Caco-2 (cell line): ENCODE measurements around the gene MRM3. TPM values are rescaled to one million over a fixed set of nuclear protein-coding genes. Genes with fewer than 3 reads are reported as not detected.

Experiments used
- BruUV-seq: library from RNA; stranded (reverse); fragments of 400-500 nt; replicated peaks from 2 replicates; lab custom pipeline; 2021; lab: Mats Ljungman, UMichigan
- CTCF ChIA-PET: fragments of 300-600 bp; sonication (Branson Sonifier 250); formaldehyde crosslinking; loops from one replicate; lab custom pipeline; 2022; ENCODE audit warnings: antibody characterized with exemption; lab: Charles Lee
- POLR2A ChIA-PET: fragments of 300-600 bp; sonication (Branson Sonifier 250); formaldehyde crosslinking; loops from one replicate; lab custom pipeline; 2022; ENCODE audit warnings: antibody characterized with exemption; lab: Charles Lee
- DNase-seq, 2 experiments: peaks; one replicate each; pipeline versions ENCODE4 v3.0.0 to v3.0.0-alpha.2; 2020 to 2022
- H3K27me3 ChIP-seq: replicated peaks from 2 replicates; pipeline ENCODE4 v1.6.0; 2011; ENCODE audit warnings: low read length; ENCODE audit not compliant: control insufficient read depth, insufficient read depth
- H3K36me3 ChIP-seq: 2 replicates; pipeline ENCODE4 v1.5.1; 2011; ENCODE audit warnings: low read length; ENCODE audit not compliant: control insufficient read depth, insufficient read depth
- H3K4me1 ChIP-seq: fragments of 250-450 bp; sonication (Bioruptor Pico); 2 replicates; pipeline ENCODE4 v1.5.1; 2020; ENCODE audit warnings: mild to moderate bottlenecking
- H3K4me3 ChIP-seq: 2 replicates; pipeline ENCODE4 v1.5.1; 2011; ENCODE audit warnings: low read depth, mild to moderate bottlenecking, control low read depth, low read length
- H3K9me3 ChIP-seq: fragments of 250-450 bp; sonication (Bioruptor Pico); 2 replicates; pipeline ENCODE4 v1.5.1; 2020; ENCODE audit warnings: mild to moderate bottlenecking, moderate library complexity
- H3K27ac Mint-ChIP-seq: one replicate; pipeline ENCODE4 v1.8.0; 2022; ENCODE audit warnings: mixed read lengths; ENCODE audit not compliant: unreplicated experiment
- H3K27me3 Mint-ChIP-seq: one replicate; pipeline ENCODE4 v1.8.0; 2022; ENCODE audit warnings: mixed read lengths; ENCODE audit not compliant: insufficient read depth, unreplicated experiment
- H3K36me3 Mint-ChIP-seq: one replicate; pipeline ENCODE4 v1.8.0; 2022; ENCODE audit warnings: mild to moderate bottlenecking, mixed read lengths; ENCODE audit not compliant: insufficient read depth, unreplicated experiment
- H3K4me1 Mint-ChIP-seq: one replicate; pipeline ENCODE4 v1.8.0; 2022; ENCODE audit warnings: low read depth, mixed read lengths; ENCODE audit not compliant: unreplicated experiment
- H3K4me3 Mint-ChIP-seq: one replicate; pipeline ENCODE4 v1.8.0; 2022; ENCODE audit warnings: mild to moderate bottlenecking, moderate library complexity, mixed read lengths; ENCODE audit not compliant: unreplicated experiment
- H3K9me3 Mint-ChIP-seq: one replicate; pipeline ENCODE4 v1.8.0; 2022; ENCODE audit warnings: mixed read lengths; ENCODE audit not compliant: unreplicated experiment
- intact Hi-C: fragments of 100-400 bp; cut with micrococcal nuclease; formaldehyde crosslinking; loops from one replicate; pipeline ENCODE4 v1.10.0; 2022; ENCODE audit not compliant: unreplicated experiment
- total RNA-seq: library from RNA; stranded (reverse); gene quantifications from 2 replicates; pipeline ENCODE4 v1.2.3, GENCODE V29; 2022
- TF ChIP-seq, protein P1 (sequence below), 2 experiments: fragments of 200-600 bp in 1 of 2; IDR thresholded peaks; 1 replicate in 1 of 2; 2 replicates in 1 of 2; pipeline versions ENCODE4 v1.5.1 to v1.8.0; 2011 to 2022; ENCODE audit warnings: antibody characterized with exemption in 1 of 2, control low read depth in 1 of 2, inconsistent platforms in 1 of 2, low read depth in 1 of 2, low read length in 1 of 2, mild to moderate bottlenecking in 1 of 2, moderate library complexity in 1 of 2; ENCODE audit not compliant: insufficient read depth in 1 of 2, severe bottlenecking in 1 of 2, unreplicated experiment in 1 of 2

Gene MRM3
- total RNA-seq, 1 experiment from 2014 or later, result 14.1 TPM

DNA sequence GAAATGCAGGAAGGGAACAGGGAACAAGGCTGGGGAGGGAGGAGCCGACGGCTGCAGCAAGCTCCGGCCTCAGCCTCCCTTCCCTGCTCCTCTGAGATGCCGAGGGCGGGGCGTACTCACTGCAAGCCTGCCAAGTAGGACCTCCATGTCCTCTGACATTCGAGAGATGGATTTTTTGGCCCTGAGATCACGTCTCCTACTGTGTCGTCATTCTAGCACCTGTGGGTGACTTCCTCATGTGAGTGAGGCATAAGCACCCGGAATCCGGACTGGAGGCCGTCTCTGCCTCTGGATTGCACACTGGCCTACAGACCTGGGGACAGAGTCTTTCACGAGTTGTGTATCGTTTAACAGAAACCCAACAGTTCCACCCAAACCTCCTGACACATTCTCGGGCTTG is 14.5 kb downstream of the MRM3 start:
- no peak overlapping the region for H3K27ac Mint-ChIP-seq
- no peaks in the 10 kb centered on the region for H3K9me3 ChIP-seq
- no peak for DNase-seq
- ChIA-PET CTCF (no interaction called here), POLR2A (no interaction called here)
- H3K4me3 Mint-ChIP-seq, result no peak overlapping the region
- H3K9me3 Mint-ChIP-seq, result no peaks in the 10 kb centered on the region
- TF ChIP-seq, protein P1, sequence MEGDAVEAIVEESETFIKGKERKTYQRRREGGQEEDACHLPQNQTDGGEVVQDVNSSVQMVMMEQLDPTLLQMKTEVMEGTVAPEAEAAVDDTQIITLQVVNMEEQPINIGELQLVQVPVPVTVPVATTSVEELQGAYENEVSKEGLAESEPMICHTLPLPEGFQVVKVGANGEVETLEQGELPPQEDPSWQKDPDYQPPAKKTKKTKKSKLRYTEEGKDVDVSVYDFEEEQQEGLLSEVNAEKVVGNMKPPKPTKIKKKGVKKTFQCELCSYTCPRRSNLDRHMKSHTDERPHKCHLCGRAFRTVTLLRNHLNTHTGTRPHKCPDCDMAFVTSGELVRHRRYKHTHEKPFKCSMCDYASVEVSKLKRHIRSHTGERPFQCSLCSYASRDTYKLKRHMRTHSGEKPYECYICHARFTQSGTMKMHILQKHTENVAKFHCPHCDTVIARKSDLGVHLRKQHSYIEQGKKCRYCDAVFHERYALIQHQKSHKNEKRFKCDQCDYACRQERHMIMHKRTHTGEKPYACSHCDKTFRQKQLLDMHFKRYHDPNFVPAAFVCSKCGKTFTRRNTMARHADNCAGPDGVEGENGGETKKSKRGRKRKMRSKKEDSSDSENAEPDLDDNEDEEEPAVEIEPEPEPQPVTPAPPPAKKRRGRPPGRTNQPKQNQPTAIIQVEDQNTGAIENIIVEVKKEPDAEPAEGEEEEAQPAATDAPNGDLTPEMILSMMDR (IDR thresholded peaks at IDR 0.05; ENCODE audit: insufficient read depth in 1 of 2, low read depth in 1 of 2, low read length in 1 of 2, severe bottlenecking in 1 of 2, unreplicated experiment in 1 of 2), result no peak
- peaks cover 35% of the 10 kb centered on the region for H3K36me3 Mint-ChIP-seq
- BruUV-seq, result no TSS peak
- intact Hi-C loops, result no loop called here
- H3K27me3 ChIP-seq, result no peaks in the 10 kb centered on the region
- H3K36me3 ChIP-seq, result no peaks in the 10 kb centered on the region
- H3K4me1 ChIP-seq, result no peaks in the 10 kb centered on the region
- no peaks in the 10 kb centered on the region for H3K4me1 Mint-ChIP-seq
- no peak overlapping the region for H3K4me3 ChIP-seq
- H3K27me3 Mint-ChIP-seq, result no peaks in the 10 kb centered on the region

DNA sequence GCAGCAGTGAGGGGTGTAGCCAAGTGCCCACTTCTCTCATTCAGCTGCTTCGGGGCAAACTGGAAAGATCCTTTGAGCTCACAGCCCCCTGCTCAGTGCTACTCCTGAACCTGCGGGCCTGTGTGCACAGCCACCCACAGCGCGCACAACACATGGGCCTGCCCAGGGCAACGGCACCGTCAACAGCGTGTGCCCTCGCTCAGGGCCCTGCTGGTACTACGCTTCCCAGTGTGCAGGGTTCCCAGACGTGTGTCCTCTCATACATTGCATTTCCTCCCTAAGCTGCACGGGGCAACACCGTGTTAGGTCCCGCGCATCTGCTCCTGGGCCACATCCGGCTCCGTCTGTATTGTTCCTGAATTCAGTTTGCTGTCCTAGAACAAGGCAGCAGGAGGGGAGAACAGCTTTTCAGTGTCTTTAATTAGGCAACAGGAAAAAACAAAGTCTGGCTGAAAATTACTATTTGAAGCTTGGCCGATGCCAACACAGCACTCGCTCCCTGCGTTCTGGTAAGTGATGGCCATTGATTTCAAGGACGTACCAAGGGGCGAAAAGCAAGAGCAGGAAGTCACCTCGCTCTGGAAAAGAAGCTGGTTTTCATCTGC is 15.2 kb downstream of the MRM3 start:
- no peaks in the 10 kb centered on the region for H3K27me3 Mint-ChIP-seq
- H3K4me1 Mint-ChIP-seq, result no peaks in the 10 kb centered on the region
- intact Hi-C loops, result no loop called here
- H3K36me3 ChIP-seq, result no peaks in the 10 kb centered on the region
- H3K27me3 ChIP-seq, result no peaks in the 10 kb centered on the region
- no peaks in the 10 kb centered on the region for H3K9me3 ChIP-seq
- BruUV-seq, result no TSS peak
- no peak overlapping the region for H3K4me3 ChIP-seq
- no peak overlapping the region for H3K4me3 Mint-ChIP-seq
- ChIA-PET CTCF (no interaction called here), POLR2A (no interaction called here)
- no peaks in the 10 kb centered on the region for H3K4me1 ChIP-seq
- H3K27ac Mint-ChIP-seq, result no peak overlapping the region
- no peak for DNase-seq
- no peaks in the 10 kb centered on the region for H3K9me3 Mint-ChIP-seq
- peaks cover 28% of the 10 kb centered on the region for H3K36me3 Mint-ChIP-seq
- TF ChIP-seq, protein P1 (IDR thresholded peaks at IDR 0.05; ENCODE audit: insufficient read depth in 1 of 2, low read depth in 1 of 2, low read length in 1 of 2, severe bottlenecking in 1 of 2, unreplicated experiment in 1 of 2), result no peak

DNA sequence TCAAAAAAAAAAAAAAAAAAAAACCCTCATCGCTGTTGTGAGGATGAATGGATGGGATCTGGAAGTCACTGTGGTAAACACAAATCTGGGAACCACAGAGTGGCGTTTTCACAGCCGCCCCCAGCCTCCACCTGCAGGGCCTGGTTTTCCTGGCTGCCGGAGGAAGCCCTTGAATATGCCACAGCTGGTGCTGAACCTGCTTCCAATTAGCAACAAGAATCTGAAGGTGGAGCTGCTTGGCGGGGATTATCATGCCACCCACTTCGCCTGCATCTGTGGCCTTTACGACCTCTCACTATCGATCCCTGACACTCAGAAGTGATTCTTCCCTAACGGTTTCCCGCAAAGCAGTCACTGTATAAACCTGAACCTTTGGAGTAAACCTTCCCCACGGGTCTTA is 16.1 kb downstream of the MRM3 start:
- Mint-ChIP-seq H3K27me3 (no peaks in the 10 kb centered on the region), H3K36me3 (peaks cover 26% of the 10 kb centered on the region), H3K4me3 (no peak overlapping the region), H3K27ac (no peak overlapping the region), H3K4me1 (no peaks in the 10 kb centered on the region), H3K9me3 (no peaks in the 10 kb centered on the region)
- TF ChIP-seq, protein P1 (IDR thresholded peaks at IDR 0.05; ENCODE audit: insufficient read depth in 1 of 2, low read depth in 1 of 2, low read length in 1 of 2, severe bottlenecking in 1 of 2, unreplicated experiment in 1 of 2), result no peak
- no peak for DNase-seq
- BruUV-seq, result no TSS peak
- H3K4me3 ChIP-seq, result no peak overlapping the region
- H3K36me3 ChIP-seq, result no peaks in the 10 kb centered on the region; the same call in 1 of the 2 replicates
- intact Hi-C loops, result no loop called here
- no peaks in the 10 kb centered on the region for H3K9me3 ChIP-seq
- H3K4me1 ChIP-seq, result no peaks in the 10 kb centered on the region
- ChIA-PET CTCF (no interaction called here), POLR2A (no interaction called here)
- no peaks in the 10 kb centered on the region for H3K27me3 ChIP-seq
